NOMO-1 (cell line): ENCODE measurements around the gene VDR.

Source experiments
- DNase-seq, 2 experiments: peaks; one replicate each; lab custom pipeline; 2025; ENCODE audit not compliant: unreplicated experiment in 2 of 2; lab: John Stamatoyannopoulos, UW

VDR gene

DNA sequence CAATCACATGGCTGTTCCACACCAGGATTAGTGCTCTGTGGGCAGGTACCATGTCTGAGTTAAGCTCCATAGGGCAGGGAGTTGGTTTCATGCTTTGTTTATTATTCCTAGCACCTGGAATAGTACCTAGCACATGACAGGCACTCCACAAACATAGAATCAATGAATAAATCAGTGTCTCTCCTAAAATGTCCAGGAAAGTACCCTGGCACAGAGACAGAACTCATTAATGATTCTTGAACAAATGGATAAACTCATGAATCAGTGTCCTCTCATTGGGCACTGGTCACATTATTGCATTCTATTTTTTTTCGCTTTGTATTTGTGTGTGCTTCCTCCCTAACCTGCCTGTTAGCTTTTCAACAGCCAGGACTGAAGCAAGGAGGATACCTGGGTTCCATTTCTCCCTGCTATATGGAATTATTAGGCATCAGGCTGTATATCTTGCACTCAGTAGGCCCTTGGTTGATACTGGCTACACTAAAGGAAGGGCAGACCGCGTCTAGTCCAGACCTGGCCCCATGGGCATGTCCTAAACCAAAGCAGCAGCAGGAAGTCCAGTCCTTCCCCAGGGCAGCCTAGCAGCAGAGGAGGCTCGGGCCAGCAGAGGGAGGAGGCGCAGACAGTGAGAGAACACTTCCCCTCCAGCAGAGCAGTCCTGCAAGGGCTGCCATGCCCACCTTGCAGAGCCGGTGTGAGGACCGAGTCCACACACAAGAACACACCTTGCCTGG is 103.5 kb downstream of the VDR start:
- DNase-seq = peak in 1 of 2 experiments; percentile 10

GRCh38 chr12:47800582-47800981 is 104.2 kb downstream of the VDR start:
- DNase-seq = no peak

DNA sequence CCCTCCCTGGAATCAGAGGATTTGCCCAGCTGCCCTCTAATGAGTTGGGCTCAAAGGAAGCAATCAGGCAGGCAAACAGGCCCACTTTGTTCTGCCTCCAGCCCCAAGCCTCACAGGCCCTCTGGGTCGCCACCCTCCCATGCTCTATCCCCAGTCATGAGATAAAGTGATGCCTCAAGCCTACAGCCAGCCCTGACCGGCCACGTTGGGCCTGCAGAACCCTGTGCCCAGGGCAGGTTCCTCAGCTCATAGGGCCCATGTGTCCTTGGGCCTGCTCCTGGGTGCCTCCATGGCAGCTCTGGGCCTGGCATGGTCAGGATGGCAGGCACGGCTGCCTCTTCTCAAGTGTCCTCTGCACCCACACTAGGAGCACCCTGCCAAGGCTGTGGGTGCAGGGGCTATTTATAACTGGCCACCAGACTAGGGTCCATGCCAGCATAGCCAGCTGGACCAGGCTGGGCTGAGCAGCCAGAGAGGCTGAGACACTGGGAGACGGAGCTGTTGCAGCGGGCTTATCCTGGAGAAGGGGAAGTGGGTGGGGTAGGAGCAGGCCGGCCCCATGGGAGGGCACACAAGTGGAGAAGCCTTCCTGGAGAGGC is 105.3 kb downstream of the VDR start:
- no peak for DNase-seq

DNA sequence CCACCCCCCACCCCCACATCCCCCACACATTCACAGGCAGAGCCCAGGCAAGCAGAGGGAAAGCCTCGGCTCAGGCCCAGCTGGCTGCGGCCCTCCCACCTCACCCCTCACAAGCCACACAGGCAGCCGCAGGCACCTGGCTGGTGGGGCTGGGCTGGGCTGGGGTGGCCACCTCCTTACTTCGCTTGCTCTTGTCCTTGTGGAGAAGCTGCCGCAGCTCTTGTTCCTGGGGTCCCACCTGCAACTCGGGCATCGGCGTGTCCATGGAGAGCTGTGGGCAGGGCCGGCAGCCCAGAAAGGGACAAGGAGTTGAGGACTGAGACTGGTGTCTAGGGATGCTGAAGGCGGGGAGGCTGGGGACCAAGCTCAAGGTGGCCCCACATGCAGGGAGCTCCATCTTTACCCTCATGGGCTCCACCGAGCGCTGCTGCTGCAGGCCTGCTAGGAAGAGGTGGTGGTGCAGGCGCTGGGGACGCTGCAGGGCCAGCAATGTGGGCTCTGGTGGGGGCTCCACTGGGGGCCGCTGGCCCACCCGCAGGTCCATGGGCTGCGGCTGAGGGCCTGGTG is 106.3 kb downstream of the VDR start:
- DNase-seq = no peak

DNA sequence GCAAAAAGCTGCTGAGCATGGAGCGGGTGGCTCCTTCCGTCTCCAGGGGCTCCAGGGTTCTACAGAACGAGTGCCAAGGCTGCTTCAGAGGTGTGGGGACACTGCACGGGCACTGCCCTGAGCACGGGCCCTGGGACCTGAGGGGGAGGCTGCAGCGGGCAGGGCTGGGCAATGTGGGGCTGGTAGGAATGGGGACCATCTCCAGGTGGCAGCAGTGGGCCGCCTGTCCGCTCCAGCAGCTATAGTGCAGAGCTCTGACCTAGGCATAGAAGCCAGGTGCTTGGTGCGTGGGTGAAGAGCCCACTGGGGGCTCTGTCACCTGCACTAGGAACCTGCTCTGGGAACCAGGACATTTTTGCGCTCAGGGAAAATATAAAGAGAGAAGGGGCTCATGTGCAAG is 107.4 kb downstream of the VDR start:
- no peak for DNase-seq

- no peak for DNase-seq
These were observed 108.9 kb downstream of the VDR start for GRCh38 chr12:47795814-47796411.

DNA sequence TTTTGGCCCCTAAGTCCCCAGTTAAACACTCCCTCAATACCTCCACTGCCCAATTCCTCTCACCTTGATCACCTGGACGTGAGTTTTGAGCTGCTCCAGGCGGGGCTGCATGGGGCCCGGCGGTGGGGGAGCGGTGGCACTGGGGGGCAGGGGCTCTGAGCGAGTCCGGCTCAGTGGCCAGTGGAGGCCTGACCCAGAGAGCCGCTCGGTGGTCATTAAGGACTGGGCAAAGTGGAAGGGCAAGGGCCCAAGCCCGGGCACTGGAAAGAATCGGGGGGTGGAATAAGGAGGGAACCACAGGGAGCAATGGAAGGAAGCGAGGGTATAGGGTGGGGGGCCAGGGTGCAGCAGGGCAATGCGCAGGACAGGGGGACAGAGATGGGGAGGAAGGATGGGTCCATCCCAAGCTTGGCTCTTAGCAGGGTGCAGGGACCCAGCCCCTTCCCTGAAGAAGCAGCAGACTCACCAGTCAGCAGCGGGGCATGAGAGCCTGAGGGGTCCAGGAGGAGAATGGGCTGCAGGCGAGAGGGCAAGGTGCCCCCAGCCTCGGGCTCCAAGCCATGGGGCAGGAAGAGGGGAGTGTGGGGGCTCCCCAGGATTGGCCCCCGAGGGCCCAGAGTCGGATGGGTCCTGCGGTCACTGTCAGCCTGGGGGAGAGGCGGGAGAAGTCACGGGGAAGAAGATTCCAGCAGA is 109.5 kb downstream of the VDR start:
- no peak for DNase-seq

DNA sequence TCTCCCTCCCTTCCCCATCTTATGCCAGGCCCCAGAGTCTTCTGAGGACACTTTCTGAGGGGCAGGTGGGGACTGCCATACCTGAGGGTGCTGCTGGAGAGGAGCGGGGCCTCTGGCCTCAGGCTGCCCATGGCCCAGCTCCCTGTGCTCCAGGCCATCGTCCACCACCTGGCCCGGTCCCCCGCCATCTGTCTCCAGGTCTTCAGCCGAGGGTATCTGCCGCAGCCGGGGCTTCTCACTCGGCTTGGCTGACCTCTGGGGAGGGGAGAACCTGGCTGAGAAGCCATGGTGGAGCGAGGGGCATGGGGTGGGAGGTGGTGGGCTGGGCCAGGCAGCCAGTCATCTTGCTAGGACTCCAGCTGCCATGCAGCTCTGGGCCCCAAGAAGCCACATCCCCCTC is 110.1 kb downstream of the VDR start:
- no peak for DNase-seq

DNA sequence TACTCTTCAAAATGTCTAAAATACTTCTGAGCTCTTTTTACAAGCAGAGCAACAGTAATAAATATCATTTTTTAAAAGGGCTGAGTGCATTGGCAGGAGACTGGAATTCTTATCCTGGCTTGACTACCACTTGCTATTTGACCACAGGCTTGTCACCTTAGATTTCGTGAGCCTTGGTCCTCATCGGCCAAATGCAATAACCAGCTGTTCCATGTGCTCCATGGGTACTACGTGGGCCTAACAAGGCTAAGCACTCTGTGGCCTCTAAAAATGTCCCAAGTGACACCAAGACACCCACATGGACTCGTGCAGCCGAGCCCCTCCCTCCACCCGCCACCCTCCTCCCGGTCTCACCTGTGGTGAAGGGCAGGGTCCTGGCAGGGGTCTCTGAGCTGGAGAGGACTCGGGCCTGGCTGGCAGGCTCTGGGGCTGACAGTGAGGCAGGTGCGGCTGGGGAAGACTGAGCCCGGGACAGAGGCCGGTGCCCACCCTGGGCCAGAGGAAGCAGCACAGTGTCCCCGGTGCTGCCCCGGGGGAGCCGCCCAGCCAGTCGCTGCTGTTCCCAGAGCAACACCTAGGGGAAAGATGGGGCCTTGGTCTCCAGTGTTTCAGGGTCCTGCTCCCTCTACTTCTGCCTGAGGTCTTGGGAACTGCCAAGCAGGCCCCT is 111.6 kb downstream of the VDR start:
- DNase-seq = no peak

- no peak for DNase-seq
These were observed 112.9 kb downstream of the VDR start for GRCh38 chr12:47791874-47792273.
